SJSA1 (cell line): Measurements from ENCODE around the gene PNPLA6. TPM values are rescaled to one million over a fixed set of nuclear protein-coding genes. Genes with fewer than 3 reads are reported as not detected.
"Not testable (repeated sequence)": the region's sequence is repeated elsewhere in the genome, so short reads cannot be mapped to it uniquely, and the experiment has no call there.

ENCODE experiments used
- DNase-seq, 2 experiments: peaks; one replicate each; pipeline ENCODE4 v3.0.0-alpha.2; 2015 to 2020; ENCODE audit warnings: low spot score in 2 of 2, low read depth in 1 of 2
- H3K27ac ChIP-seq: fragments of 250-450 bp; sonication (Bioruptor Pico); 2 replicates; pipeline ENCODE4 v1.5.1; 2020; ENCODE audit warnings: mild to moderate bottlenecking, moderate library complexity
- H3K27me3 ChIP-seq: fragments of 250-450 bp; sonication (Bioruptor Pico); replicated peaks from 2 replicates; pipeline ENCODE4 v1.5.1; 2020; ENCODE audit warnings: mild to moderate bottlenecking, moderate library complexity
- H3K36me3 ChIP-seq: fragments of 250-450 bp; sonication (Bioruptor Pico); 2 replicates; pipeline ENCODE4 v1.5.1; 2020; ENCODE audit warnings: mild to moderate bottlenecking
- H3K4me1 ChIP-seq: fragments of 250-450 bp; sonication (Bioruptor Pico); replicated peaks from 2 replicates; pipeline ENCODE4 v1.6.1; 2021; ENCODE audit warnings: mild to moderate bottlenecking
- H3K4me3 ChIP-seq: fragments of 250-450 bp; sonication (Bioruptor Pico); 2 replicates; pipeline ENCODE4 v1.5.1; 2020; ENCODE audit warnings: mild to moderate bottlenecking
- H3K9me3 ChIP-seq: fragments of 250-450 bp; sonication (Bioruptor Pico); replicated peaks from 2 replicates; pipeline ENCODE4 v1.5.1; 2020; ENCODE audit warnings: mild to moderate bottlenecking
- total RNA-seq: library from RNA; depleted of rRNA; stranded (reverse); fragments of >200 nt; shearing (Covaris generic); gene quantifications from 2 replicates; pipeline ENCODE4 v1.2.3, GENCODE V29; 2014

PNPLA6 gene
- total RNA-seq, 1 experiment from 2014 or later: 41.6 TPM

GRCh38 chr19:7561325-7561724 is 25.8 kb downstream of the PNPLA6 start:
- Histone ChIP-seq H3K4me3 (no peak overlapping the region), H3K4me1 (no peaks in the 10 kb centered on the region), H3K27me3 (no peaks in the 10 kb centered on the region), H3K36me3 (peaks cover 22% of the 10 kb centered on the region), H3K9me3 (no peaks in the 10 kb centered on the region), H3K27ac (no peak overlapping the region)
- no peak for DNase-seq

- Histone ChIP-seq H3K4me1 (no peaks in the 10 kb centered on the region), H3K27ac (no peak overlapping the region), H3K36me3 (peaks cover 11% of the 10 kb centered on the region), H3K27me3 (no peaks in the 10 kb centered on the region), H3K4me3 (no peak overlapping the region), H3K9me3 (no peaks in the 10 kb centered on the region)
- DNase-seq: no peak
Measured at GRCh38 chr19:7562646-7563393, 27.3 kb downstream of the PNPLA6 start.

GRCh38 chr19:7564866-7565265 is 29.3 kb downstream of the PNPLA6 start:
- DNase-seq: no peak
- H3K4me1 ChIP-seq: no peaks in the 10 kb centered on the region
- H3K36me3 ChIP-seq: no peaks in the 10 kb centered on the region
- no peaks in the 10 kb centered on the region for H3K27me3 ChIP-seq
- no peaks in the 10 kb centered on the region for H3K9me3 ChIP-seq
- no peak overlapping the region for H3K27ac ChIP-seq
- H3K4me3 ChIP-seq: no peak overlapping the region

GRCh38 chr19:7565332-7565731 is 29.8 kb downstream of the PNPLA6 start:
- no peaks in the 10 kb centered on the region for H3K4me1 ChIP-seq
- no peaks in the 10 kb centered on the region for H3K36me3 ChIP-seq
- no peak overlapping the region for H3K27ac ChIP-seq
- H3K27me3 ChIP-seq: no peaks in the 10 kb centered on the region
- H3K9me3 ChIP-seq: no peaks in the 10 kb centered on the region
- H3K4me3 ChIP-seq: no peak overlapping the region
- DNase-seq: no peak

- Histone ChIP-seq H3K27me3 (no peaks in the 10 kb centered on the region), H3K4me1 (no peaks in the 10 kb centered on the region), H3K4me3 (no peak overlapping the region), H3K9me3 (no peaks in the 10 kb centered on the region), H3K36me3 (no peaks in the 10 kb centered on the region), H3K27ac (no peak overlapping the region)
- DNase-seq: no peak
Measured at GRCh38 chr19:7570761-7571160, 35.2 kb downstream of the PNPLA6 start.

GRCh38 chr19:7575434-7576040 is 40.0 kb downstream of the PNPLA6 start:
- DNase-seq: no peak
- no peak overlapping the region for H3K4me3 ChIP-seq
- H3K27me3 ChIP-seq: peaks cover 3% of the 10 kb centered on the region; the same call in 1 of the 2 replicates

GRCh38 chr19:7577422-7577821 is 41.9 kb downstream of the PNPLA6 start:
- H3K27ac ChIP-seq, H3K4me3 ChIP-seq, H3K9me3 ChIP-seq, DNase-seq, H3K27me3 ChIP-seq, H3K4me1 ChIP-seq, H3K36me3 ChIP-seq: not testable (repeated sequence)

More at GRCh38 chr19:7575434-7576040, 40.0 kb downstream of the PNPLA6 start:
- no peak overlapping the region for H3K27ac ChIP-seq
- H3K36me3 ChIP-seq: no peaks in the 10 kb centered on the region
- no peaks in the 10 kb centered on the region for H3K4me1 ChIP-seq
- no peaks in the 10 kb centered on the region for H3K9me3 ChIP-seq

- Histone ChIP-seq H3K27ac (no peak overlapping the region), H3K4me1 (no peaks in the 10 kb centered on the region), H3K36me3 (no peaks in the 10 kb centered on the region), H3K4me3 (no peak overlapping the region), H3K9me3 (no peaks in the 10 kb centered on the region), H3K27me3 (peaks cover 7% of the 10 kb centered on the region; the same call in 1 of the 2 replicates)
- DNase-seq: no peak
Measured at GRCh38 chr19:7578127-7578526, 42.6 kb downstream of the PNPLA6 start.

- DNase-seq: no peak
- H3K27ac ChIP-seq: no peak overlapping the region
- H3K9me3 ChIP-seq: no peaks in the 10 kb centered on the region
- no peaks in the 10 kb centered on the region for H3K36me3 ChIP-seq
- H3K27me3 ChIP-seq: peaks cover 7% of the 10 kb centered on the region; the same call in 1 of the 2 replicates
- no peaks in the 10 kb centered on the region for H3K4me1 ChIP-seq
- H3K4me3 ChIP-seq: no peak overlapping the region
Measured at GRCh38 chr19:7579182-7579581, 43.7 kb downstream of the PNPLA6 start.

- H3K4me1 ChIP-seq: no peaks in the 10 kb centered on the region
- H3K4me3 ChIP-seq: no peak overlapping the region
- no peaks in the 10 kb centered on the region for H3K9me3 ChIP-seq
- peaks cover 7% of the 10 kb centered on the region; the same call in 1 of the 2 replicates for H3K27me3 ChIP-seq
- DNase-seq: no peak
- H3K36me3 ChIP-seq: no peaks in the 10 kb centered on the region
- no peak overlapping the region for H3K27ac ChIP-seq
Measured at GRCh38 chr19:7582446-7582845, 46.9 kb downstream of the PNPLA6 start.

GRCh38 chr19:7589822-7590221 is 54.3 kb downstream of the PNPLA6 start:
- Histone ChIP-seq H3K36me3 (no peaks in the 10 kb centered on the region), H3K27ac (no peak overlapping the region), H3K4me3 (no peak overlapping the region), H3K27me3 (peaks cover 16% of the 10 kb centered on the region), H3K9me3 (no peaks in the 10 kb centered on the region), H3K4me1 (no peaks in the 10 kb centered on the region)
- DNase-seq: no peak

GRCh38 chr19:7590256-7590655 is 54.7 kb downstream of the PNPLA6 start:
- no peak for DNase-seq
- Histone ChIP-seq H3K4me1 (no peaks in the 10 kb centered on the region), H3K9me3 (no peaks in the 10 kb centered on the region), H3K27me3 (peaks cover 20% of the 10 kb centered on the region), H3K4me3 (no peak overlapping the region), H3K27ac (no peak overlapping the region), H3K36me3 (no peaks in the 10 kb centered on the region)

- H3K9me3 ChIP-seq: no peaks in the 10 kb centered on the region
- no peak within 1 kb of the TSS for H3K4me3 ChIP-seq
- no peaks in the 10 kb centered on the region for H3K4me1 ChIP-seq
- H3K27me3 ChIP-seq: peaks cover 46% of the 10 kb centered on the region
- no peak for DNase-seq
- no peaks in the 10 kb centered on the region for H3K36me3 ChIP-seq
- H3K27ac ChIP-seq: no peak within 1 kb of the TSS
Measured at GRCh38 chr19:7595466-7596133, 60.1 kb downstream of the PNPLA6 start, which contains the start of gene CAMSAP3. Gene CAMSAP3, plus strand, starts transcription at chr19:7595863. Its CDS starts 140 bp downstream, at chr19:7596003.
